CD14-positive monocyte (primary cell): ENCODE measurements around the gene UNK. TPM values are rescaled to one million over a fixed set of nuclear protein-coding genes. Genes with fewer than 3 reads are reported as not detected.

Source experiments
- DNase-seq, 3 donors: peaks; one replicate each; pipeline ENCODE4 v3.0.0-alpha.2; 2011 to 2022
- H2AFZ ChIP-seq: 2 replicates; pipeline ENCODE4 v1.6.0; 2012; ENCODE audit warnings: mild to moderate bottlenecking, low read depth, low read length, inconsistent platforms; ENCODE audit not compliant: insufficient read depth, poor library complexity, severe bottlenecking
- H3K27ac ChIP-seq, 2 donors: 1 replicate in 1 of 2; 2 replicates in 1 of 2; pipeline ENCODE4 v1.5.1; 2012 to 2013; ENCODE audit warnings: low read length in 2 of 2, control low read depth in 1 of 2, inconsistent platforms in 1 of 2, low read depth in 1 of 2, mild to moderate bottlenecking in 1 of 2
- H3K27me3 ChIP-seq, 2 donors: one replicate each; pipeline versions ENCODE4 v1.6.0 to v1.6.1; 2011 to 2013; ENCODE audit warnings: low read length in 2 of 2; ENCODE audit not compliant: control insufficient read depth in 2 of 2, insufficient read depth in 2 of 2
- H3K36me3 ChIP-seq, 2 donors: replicated peaks in 1 of 2; 1 replicate in 1 of 2; 2 replicates in 1 of 2; pipeline versions ENCODE4 v1.5.1 to v1.6.1; 2012 to 2013; ENCODE audit warnings: low read length in 2 of 2, control low read depth in 1 of 2, inconsistent platforms in 1 of 2, mild to moderate bottlenecking in 1 of 2; ENCODE audit not compliant: insufficient read depth in 2 of 2, control insufficient read depth in 1 of 2
- H3K4me1 ChIP-seq, 2 donors: 1 replicate in 1 of 2; 2 replicates in 1 of 2; pipeline versions ENCODE4 v1.5.1 to v1.6.1; 2012 to 2013; ENCODE audit warnings: low read length in 2 of 2, control low read depth in 1 of 2, inconsistent platforms in 1 of 2, mild to moderate bottlenecking in 1 of 2, moderate library complexity in 1 of 2; ENCODE audit not compliant: insufficient read depth in 2 of 2, control insufficient read depth in 1 of 2
- H3K4me2 ChIP-seq: replicated peaks from 2 replicates; pipeline ENCODE3; 2012; ENCODE audit warnings: low read length, moderate library complexity, mild to moderate bottlenecking; ENCODE audit not compliant: poor library complexity, severe bottlenecking; ENCODE audit errors: extremely low read depth
- H3K4me3 ChIP-seq, 3 experiments: fragments of 200-600 bp in 1 of 3; sonication (generic) in 1 of 3; replicated peaks in 1 of 3; 1 replicate in 2 of 3; 2 replicates in 1 of 3; pipeline ENCODE4 v1.5.1; 2011 to 2013; ENCODE audit warnings: low read length in 3 of 3, mild to moderate bottlenecking in 3 of 3, control low read depth in 2 of 3, low read depth in 2 of 3, inconsistent platforms in 1 of 3, moderate library complexity in 1 of 3
- H3K79me2 ChIP-seq: 2 replicates; pipeline ENCODE4 v1.6.0; 2012; ENCODE audit warnings: mild to moderate bottlenecking, control low read depth, inconsistent platforms, low read length, moderate library complexity; ENCODE audit not compliant: insufficient read depth
- H3K9ac ChIP-seq: 2 replicates; pipeline ENCODE4 v1.6.0; 2017; ENCODE audit warnings: low read length, mild to moderate bottlenecking; ENCODE audit not compliant: insufficient read depth, poor library complexity, severe bottlenecking
- H3K9me3 ChIP-seq, 2 donors: replicated peaks in 1 of 2; 1 replicate in 1 of 2; 2 replicates in 1 of 2; pipeline versions ENCODE4 v1.5.1 to v1.6.1; 2012 to 2013; ENCODE audit warnings: low read length in 2 of 2, control low read depth in 1 of 2; ENCODE audit not compliant: control insufficient read depth in 1 of 2, insufficient read depth in 1 of 2
- H4K20me1 ChIP-seq: 2 replicates; pipeline ENCODE4 v1.6.0; 2012; ENCODE audit warnings: mild to moderate bottlenecking, low read length, control low read depth, moderate library complexity; ENCODE audit not compliant: insufficient read depth
- H3K27ac Mint-ChIP-seq, 7 donors: one replicate each; pipeline ENCODE4 v1.8.0; 2020; ENCODE audit warnings: mild to moderate bottlenecking in 7 of 7, mixed read lengths in 7 of 7, moderate library complexity in 6 of 7, inconsistent platforms in 2 of 7
- H3K27me3 Mint-ChIP-seq, 3 donors: one replicate each; pipeline ENCODE4 v1.8.0; 2021 to 2022; ENCODE audit warnings: low read depth in 3 of 3, mild to moderate bottlenecking in 3 of 3, mixed read lengths in 3 of 3, moderate library complexity in 3 of 3, inconsistent platforms in 1 of 3
- H3K36me3 Mint-ChIP-seq, 2 donors: one replicate each; pipeline ENCODE4 v1.8.0; 2020; ENCODE audit warnings: mixed read lengths in 2 of 2, inconsistent platforms in 1 of 2, mild to moderate bottlenecking in 1 of 2
- H3K4me1 Mint-ChIP-seq: one replicate; pipeline ENCODE4 v1.8.0; 2020; ENCODE audit warnings: mild to moderate bottlenecking, mixed read lengths
- H3K4me3 Mint-ChIP-seq, 2 donors: one replicate each; pipeline ENCODE4 v1.8.0; 2020; ENCODE audit warnings: mild to moderate bottlenecking in 2 of 2, mixed read lengths in 2 of 2, moderate library complexity in 1 of 2
- H3K9me3 Mint-ChIP-seq, 7 donors: one replicate each; pipeline ENCODE4 v1.8.0; 2020 to 2022; ENCODE audit warnings: mixed read lengths in 7 of 7, mild to moderate bottlenecking in 6 of 7, moderate library complexity in 6 of 7, inconsistent platforms in 2 of 7
- WGBS: methylation state at CpG from one replicate; pipeline ENCODE4 v1.1.5; 2013; ENCODE audit warnings: missing lambda C conversion rate; ENCODE audit not compliant: insufficient coverage; 5-methylcytosine and 5-hydroxymethylcytosine counted together
- intact Hi-C, 2 donors: fragments of 100-400 bp; cut with micrococcal nuclease; formaldehyde crosslinking; loops; one replicate each; pipeline versions ENCODE4 v1.15.0 to v1.15.1; 2023
- polyA plus RNA-seq, 3 donors: library from polyadenylated mRNA; depleted of rRNA in 1 of 3; unstranded in 2 of 3; stranded (reverse) in 1 of 3; fragments of 300-500 nt in 2 of 3; fragments of >200 nt in 1 of 3; fragmentation: Illumina TruSeq in 2 of 3; gene quantifications; 1 replicate in 2 of 3; 2 replicates in 1 of 3; pipeline ENCODE4 v1.2.3, GENCODE V29; 2012 to 2021
- TF ChIP-seq, protein P1 (sequence below): fragments of 200-600 bp; IDR thresholded peaks from one replicate; pipeline ENCODE4 v1.8.0; 2022; ENCODE audit warnings: antibody characterized with exemption, mild to moderate bottlenecking

UNK gene
- polyA plus RNA-seq, 3 donors = 6.3 to 12.9 (median 7.8) TPM

DNA sequence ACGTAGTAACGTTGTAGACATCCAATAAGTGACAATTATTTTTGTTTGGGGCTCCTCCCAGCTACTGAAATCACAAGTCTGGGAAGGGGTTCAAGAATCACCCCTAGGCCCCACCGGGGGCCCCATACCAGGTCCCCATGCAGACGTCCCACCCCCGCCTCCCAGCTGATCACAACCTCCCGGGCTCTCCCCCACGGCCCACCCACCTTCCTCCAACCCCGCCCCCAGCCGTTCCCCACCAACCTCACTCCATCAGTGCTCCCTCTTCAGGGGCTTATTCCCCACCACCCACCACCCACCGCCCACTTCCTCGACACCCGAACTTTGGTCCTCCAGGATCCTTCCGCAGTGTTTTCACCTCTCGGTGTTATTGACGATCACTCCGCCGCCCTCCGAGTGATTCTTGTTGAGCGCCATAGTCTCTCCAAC, 70.3 kb downstream of the UNK start:
- H3K4me2 ChIP-seq = peak overlapping the region; percentile 86
- peaks cover 48% of the 10 kb centered on the region for H3K79me2 ChIP-seq
- H3K27me3 Mint-ChIP-seq = peaks cover 0 to 4% (median 0%) of the 10 kb centered on the region in 3 donors
- H3K27ac Mint-ChIP-seq = no peak overlapping the region
- H3K4me3 Mint-ChIP-seq = no peak overlapping the region
- H3K36me3 Mint-ChIP-seq = peaks cover 20 to 27% of the 10 kb centered on the region in 2 donors
- peaks cover 15 to 20% of the 10 kb centered on the region in 2 donors for H3K36me3 ChIP-seq
- H2AFZ ChIP-seq = peak overlapping the region; percentile 59
- H3K27ac ChIP-seq = peak overlapping the region; percentile 52 to 91
- no peaks in the 10 kb centered on the region for H3K9me3 ChIP-seq
- 0% methylated on average over 11 of the region's 19 CpGs for WGBS
- intact Hi-C loops = loop anchor here in 1 of 2 donors (5.0 kb wide), 2 partner anchors 42 to 78 kb away; partner anchors contain the start of gene TRIM65
- no peaks in the 10 kb centered on the region for H3K27me3 ChIP-seq
- peaks cover 49 to 56% of the 10 kb centered on the region in 2 donors for H3K4me1 ChIP-seq
- H3K9ac ChIP-seq = peak overlapping the region; percentile 78
- H4K20me1 ChIP-seq = peaks cover 13% of the 10 kb centered on the region
- TF ChIP-seq, protein P1, sequence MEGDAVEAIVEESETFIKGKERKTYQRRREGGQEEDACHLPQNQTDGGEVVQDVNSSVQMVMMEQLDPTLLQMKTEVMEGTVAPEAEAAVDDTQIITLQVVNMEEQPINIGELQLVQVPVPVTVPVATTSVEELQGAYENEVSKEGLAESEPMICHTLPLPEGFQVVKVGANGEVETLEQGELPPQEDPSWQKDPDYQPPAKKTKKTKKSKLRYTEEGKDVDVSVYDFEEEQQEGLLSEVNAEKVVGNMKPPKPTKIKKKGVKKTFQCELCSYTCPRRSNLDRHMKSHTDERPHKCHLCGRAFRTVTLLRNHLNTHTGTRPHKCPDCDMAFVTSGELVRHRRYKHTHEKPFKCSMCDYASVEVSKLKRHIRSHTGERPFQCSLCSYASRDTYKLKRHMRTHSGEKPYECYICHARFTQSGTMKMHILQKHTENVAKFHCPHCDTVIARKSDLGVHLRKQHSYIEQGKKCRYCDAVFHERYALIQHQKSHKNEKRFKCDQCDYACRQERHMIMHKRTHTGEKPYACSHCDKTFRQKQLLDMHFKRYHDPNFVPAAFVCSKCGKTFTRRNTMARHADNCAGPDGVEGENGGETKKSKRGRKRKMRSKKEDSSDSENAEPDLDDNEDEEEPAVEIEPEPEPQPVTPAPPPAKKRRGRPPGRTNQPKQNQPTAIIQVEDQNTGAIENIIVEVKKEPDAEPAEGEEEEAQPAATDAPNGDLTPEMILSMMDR = no peak
- peaks cover 0 to 2% (median 0%) of the 10 kb centered on the region in 7 donors for H3K9me3 Mint-ChIP-seq
- H3K4me3 ChIP-seq = peak overlapping the region; percentile 60 to 95 (median 89)
- no peak for DNase-seq
- peaks cover 41% of the 10 kb centered on the region for H3K4me1 Mint-ChIP-seq

DNA sequence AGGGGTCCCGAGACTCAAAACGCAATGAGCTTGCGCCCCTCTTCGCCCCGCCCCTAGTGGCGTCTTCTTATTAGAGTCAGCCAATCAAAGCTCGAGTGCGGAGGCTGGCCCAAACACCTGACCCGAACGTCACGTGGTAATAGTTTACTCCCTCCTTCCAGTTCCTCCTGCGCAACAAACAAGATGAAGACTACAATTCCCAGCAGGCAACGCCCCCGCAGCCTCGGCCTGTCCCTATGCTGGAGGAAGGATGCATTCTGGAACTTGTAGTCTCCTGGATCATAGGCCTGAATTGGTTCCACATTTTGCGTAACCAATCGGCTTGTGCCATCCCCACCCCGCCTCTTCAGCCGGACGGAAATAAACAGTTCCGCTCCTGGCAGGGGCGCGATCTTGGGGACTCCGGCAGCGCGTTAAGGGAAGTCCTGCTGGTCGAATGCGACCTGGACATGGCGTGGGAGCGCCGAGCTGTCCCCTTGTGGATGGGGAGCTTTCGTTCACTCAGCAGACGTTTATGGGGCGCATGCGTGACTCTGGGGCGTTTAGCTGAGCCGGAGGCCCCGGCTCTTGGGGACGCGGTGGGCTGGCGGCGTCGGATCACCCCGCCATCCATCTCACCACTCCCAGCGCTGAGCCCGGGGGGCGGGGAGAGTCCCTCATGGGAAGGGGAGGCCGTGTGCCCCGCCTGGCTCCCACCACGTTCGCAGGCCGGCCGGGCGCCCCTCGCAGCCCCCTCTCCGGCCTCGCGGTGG, 70.9 kb downstream of the UNK start, which contains the start of gene WBP2:
Gene WBP2 (minus strand): TSS at position 26 of the 752 bp plus-strand sequence. CDS start 38 bp downstream, outside the sequence.
- intact Hi-C loops = loop anchor here in 1 of 2 donors (5.0 kb wide), 2 partner anchors 42 to 78 kb away; partner anchors contain the start of gene TRIM65
- H3K4me3 Mint-ChIP-seq = no peak within 1 kb of the TSS
- peaks cover 0 to 2% (median 0%) of the 10 kb centered on the region in 7 donors for H3K9me3 Mint-ChIP-seq
- no peaks in the 10 kb centered on the region for H3K27me3 ChIP-seq
- H2AFZ ChIP-seq = peak within 1 kb of the TSS; percentile 92
- peak within 1 kb of the TSS; percentile 67 to 95 (median 89) for H3K4me3 ChIP-seq
- peak; percentile 100 for DNase-seq
- H3K79me2 ChIP-seq = peaks cover 47% of the 10 kb centered on the region
- peak within 1 kb of the TSS in 6 of 7 donors; percentile 83 to 96 (median 94) for H3K27ac Mint-ChIP-seq
- peak within 1 kb of the TSS; percentile 89 for H3K4me2 ChIP-seq
- peaks cover 12% of the 10 kb centered on the region for H4K20me1 ChIP-seq
- H3K27me3 Mint-ChIP-seq = peaks cover 0 to 4% (median 0%) of the 10 kb centered on the region in 3 donors
- H3K9ac ChIP-seq = peak within 1 kb of the TSS; percentile 92
- H3K4me1 Mint-ChIP-seq = peaks cover 41% of the 10 kb centered on the region
- TF ChIP-seq, protein P1 = peak; percentile 34
- peaks cover 12 to 14% of the 10 kb centered on the region in 2 donors for H3K36me3 ChIP-seq
- peak within 1 kb of the TSS; percentile 84 to 91 for H3K27ac ChIP-seq
- H3K36me3 Mint-ChIP-seq = peaks cover 14 to 21% of the 10 kb centered on the region in 2 donors
- WGBS = under 1% methylated on average over 50 of the region's 58 CpGs
- no peaks in the 10 kb centered on the region for H3K9me3 ChIP-seq
- peaks cover 50 to 57% of the 10 kb centered on the region in 2 donors for H3K4me1 ChIP-seq
